HTERT RPE-1 (cell line): ENCODE measurements around the gene ZC3H8.
"Not testable (repeated sequence)": the region's sequence is repeated elsewhere in the genome, so short reads cannot be mapped to it uniquely, and the experiment has no call there.

Source experiments
- in situ Hi-C: fragments of 300-500 bp; cut with MboI; formaldehyde crosslinking; loops from 4 replicates; pipeline ENCODE4 v1.14.3; 2020; ENCODE audit warnings: low sequenced_read_pairs

ZC3H8 gene

DNA sequence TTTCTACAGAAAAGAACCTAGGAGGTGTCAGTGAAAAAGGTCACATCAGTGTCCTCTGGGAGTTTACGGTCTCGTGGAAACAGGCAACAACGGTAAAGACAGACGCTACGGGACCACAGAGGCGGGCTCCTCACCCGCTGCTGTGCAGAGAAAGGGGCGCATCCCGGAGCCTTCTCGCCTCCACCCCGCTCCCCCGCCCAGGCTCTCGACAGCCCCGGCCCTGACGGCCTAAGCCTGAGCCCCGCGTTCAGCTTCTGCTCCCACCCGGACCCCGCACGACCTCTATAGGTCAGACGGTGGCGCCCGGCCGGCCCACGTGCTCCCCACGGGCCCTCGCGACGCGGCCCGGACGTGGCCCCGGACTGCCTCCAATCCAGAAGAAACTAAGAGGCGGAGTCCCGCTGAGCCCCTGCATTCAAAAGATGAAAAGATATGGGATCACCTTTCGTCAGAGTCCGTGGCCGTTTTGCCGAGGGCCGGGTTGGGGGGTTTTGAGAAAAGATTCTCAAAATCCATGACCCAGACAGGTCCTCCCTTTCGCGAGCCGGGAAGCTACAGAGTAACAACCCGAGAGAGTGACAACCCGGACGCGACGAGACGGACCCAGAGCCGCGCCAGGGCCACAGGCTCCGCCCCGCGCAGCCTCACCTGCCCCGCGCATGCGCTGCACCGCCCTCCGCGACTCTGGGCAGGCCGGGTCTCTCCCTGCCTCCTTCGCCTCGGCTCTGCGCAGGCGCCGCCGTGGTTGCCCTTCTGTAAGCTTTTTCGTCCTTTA is at the start of gene ZC3H8:
TSS of gene ZC3H8 (minus strand) at position 577 of the 775 bp plus-strand sequence. CDS start at position 516, 61 bp downstream.
- in situ Hi-C loops = no loop called here

DNA sequence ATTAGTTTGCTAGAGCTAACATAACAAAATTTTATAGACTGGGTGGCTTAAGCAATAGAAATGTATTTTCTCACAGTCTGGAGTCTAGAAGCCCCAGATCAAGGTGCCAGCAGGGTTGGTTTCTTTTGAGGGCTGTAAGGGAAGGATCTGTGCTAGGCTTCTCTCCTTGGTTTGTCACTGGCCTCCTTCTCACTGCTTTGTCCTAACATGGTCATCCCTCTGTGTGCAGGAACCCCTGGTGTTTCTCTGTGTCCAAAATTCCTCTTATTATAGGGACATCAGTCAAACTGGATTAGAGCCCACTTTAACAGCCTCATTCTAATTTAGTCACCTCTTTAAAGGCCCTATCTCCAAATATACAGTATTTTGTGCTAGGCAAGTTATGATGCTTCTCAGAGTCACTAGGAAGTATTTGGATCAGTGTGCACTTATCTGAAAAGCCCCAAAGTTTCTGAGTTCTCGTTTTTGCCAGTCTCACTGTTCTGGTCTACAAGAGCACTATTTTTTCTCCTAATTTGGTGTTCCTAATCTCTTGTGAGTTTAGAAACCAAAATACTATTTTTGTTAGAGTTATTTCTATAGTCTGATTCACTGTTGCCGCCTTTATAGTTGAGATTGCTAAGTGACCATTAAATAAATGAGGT is 49.6 kb upstream of the ZC3H8 start:
- in situ Hi-C loops = no loop called here

DNA sequence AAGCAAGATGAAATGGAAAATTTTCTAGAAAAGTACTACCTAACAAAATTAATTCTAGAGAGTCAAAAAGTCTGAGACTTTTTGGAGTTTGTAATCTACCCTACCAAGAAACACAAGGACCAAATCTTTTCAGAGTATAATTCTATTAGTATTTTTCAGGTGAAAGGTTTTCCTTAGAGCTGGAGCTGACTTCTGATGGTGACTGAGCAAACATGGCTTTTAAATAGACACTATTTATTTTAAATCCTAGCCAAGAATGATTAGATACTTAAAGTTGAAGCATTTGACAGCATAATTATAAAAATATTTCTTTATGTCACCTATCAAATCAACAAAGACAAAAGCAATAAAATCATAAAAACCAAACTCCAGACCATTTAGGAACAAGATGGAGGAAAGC is 47.1 kb upstream of the ZC3H8 start:
- in situ Hi-C loops = no loop called here

DNA sequence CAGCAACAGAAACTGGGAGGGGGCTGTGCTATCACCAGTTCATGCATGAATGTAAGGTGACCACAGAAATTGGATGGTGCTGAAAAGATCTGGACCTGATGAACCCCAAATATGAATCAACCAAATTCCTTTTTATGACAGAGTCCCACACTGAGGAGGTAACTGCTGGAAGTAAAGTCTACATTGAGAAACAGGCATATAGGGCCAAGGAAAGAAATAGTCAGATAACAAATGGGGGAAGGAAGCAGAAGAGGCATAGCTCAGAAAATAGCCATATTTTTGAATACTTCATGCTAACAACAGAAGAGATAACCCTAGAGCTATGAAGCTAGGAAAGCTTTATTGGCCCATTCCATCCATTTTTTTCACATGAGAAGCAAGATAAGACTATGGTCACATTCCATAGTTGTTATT is 46.3 kb upstream of the ZC3H8 start:
- in situ Hi-C loops = no loop called here

DNA sequence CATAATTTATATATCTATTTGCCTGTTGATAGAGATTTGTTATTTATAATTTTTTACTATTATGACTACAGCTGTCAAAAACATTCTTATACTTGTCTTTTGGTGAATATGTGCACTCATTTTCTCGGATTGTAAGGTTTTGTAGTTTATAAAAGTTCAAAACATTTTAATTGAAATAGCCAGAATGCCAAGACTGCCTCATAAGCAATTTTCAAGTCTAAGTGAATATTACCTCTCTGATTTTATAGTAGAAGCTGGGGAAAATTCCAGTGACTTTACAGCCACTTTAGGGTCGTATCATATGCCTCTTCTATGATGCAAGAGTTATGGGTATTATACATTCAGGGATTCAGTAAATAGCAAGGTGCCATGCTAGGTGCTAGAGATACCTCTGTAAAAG is 41.6 kb upstream of the ZC3H8 start:
- in situ Hi-C loops = no loop called here

DNA sequence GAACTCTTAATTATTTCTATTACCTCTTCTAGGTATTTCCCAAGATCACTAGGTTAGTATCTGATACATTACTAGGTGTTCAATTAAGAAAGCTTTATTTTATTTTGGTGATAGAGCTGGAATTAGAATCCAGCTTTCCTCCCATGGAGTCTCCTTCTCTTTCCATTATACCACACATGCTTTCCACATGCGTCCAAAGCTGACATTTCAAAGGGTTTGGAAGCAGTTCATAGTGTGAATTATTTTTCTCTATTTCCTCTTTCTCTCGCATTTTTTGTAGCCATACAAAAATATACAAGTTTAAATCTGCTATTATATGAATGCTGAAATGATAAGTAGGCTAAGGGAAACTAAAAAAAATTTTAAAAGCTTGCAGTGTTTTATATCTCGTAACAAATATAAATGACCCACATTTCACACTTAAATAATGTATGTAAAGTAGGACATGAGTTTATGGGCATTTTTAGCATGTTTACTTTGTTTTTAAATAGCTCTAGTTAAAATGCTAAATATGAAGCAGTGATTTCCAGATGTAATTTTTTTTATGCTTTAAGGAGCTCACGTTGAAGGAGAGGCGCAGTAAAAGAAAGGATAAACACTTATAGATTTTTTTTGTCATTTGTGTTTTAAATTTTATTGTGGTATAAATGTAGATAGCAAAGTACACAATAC is 40.7 kb upstream of the ZC3H8 start:
- in situ Hi-C loops = no loop called here

DNA sequence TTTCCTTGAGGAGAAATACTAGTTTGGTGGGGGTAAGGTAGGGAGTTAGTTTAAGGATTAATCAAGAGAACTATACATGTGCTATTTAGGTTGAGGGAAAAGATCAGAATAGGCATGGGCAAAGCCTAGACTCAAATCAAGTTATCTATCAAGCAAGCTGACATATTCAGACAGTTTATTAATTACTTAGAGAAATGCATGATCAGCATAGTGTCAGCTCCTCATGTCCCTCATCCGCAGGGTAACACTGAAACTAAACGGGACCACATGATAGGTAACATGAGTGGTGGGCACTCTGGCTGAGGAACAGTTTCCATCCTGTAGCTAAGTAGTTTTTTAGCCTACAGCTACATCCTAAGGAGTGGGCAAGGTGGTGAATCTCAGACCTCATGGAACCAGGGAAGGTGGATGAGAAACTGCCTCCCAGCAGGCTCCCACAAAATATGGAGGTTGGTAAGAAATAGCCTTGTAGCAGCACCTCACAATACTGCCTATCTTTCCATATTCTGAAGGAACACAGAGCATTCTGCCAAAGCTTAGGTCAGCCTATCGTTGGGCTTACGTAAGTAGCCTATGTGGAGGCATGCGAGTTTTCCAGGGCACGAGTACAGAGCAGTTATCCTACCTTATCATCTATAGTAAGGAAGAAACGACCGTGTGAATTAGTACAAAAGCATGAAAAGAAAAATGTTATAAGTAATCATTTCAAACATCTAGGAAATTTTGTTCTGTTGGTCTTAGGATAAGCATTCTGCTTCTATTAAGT is 39.0 kb upstream of the ZC3H8 start:
- in situ Hi-C loops = no loop called here

DNA sequence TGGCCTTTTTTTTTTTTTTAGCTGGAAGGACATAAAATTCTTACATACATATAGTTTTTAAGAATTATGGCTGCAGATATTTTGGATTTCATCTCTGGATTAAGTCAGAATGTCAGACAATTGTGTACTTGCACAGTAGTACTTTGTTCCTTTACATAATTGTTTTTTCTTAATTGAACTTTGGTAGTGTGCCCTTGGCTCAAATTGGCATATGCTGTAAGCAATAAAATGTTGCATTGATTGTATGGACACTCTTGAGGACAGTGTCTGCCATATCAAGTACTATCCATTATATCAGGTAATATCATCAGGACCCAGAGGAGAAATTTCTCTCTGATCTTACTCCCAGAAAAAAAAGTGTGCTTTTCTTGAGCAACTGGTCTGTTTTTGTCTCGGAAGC is 35.8 kb upstream of the ZC3H8 start:
- in situ Hi-C loops = no loop called here

DNA sequence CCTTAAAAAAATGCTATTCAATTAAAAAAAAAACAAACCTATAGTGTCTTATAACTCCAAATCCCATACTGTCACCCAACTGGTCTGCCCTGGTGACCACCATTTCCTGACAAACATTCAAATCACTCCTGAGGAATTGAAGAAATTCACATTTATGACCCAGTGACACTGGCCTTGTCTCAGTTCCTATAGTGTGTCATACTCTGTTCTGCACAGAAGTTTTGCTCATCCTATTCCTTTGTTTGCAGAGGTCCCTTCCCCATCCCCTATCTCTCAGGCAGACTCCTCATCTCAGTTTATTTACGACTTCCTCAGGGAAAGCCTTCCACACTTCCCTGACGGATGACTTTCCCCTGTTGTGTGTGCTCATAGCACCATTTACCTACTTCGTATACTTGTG is 35.2 kb upstream of the ZC3H8 start:
- in situ Hi-C loops = no loop called here

DNA sequence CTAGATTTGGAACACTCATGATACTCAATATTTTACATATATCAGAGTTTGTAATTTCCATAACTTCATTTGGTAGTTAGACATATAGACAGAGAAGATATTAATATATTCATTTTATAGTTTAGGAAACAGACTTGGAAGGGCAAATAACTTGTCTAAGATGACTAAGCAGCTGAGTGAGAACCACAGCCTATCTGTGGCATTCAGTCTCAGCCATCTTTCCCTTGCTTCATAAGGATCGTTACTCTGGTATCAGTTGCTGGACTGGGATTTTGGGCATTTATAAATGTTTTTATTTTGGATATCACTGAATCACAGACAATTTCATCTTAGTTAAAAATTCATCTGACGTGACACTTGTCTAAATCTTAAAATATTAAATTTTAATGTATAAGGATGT is 28.7 kb upstream of the ZC3H8 start:
- in situ Hi-C loops = not testable (repeated sequence)

DNA sequence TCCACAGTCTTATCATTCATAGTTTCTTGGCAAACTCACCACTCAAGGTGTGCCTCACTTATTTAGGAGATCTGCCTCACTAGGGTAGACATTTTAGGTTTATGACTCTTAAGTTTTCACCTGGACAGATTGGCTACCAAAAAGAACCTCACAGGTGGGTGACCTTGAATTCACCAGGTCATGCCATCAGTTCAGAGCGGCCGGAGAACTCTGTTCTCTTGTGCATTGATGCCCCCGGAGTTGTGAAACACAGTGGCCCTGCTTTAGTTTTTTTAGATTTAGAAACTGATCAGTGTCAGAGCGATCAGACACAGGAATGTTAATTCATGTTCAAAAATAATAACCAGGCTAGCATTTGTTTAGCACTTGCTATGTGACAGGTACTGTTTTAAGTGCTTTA is 27.2 kb upstream of the ZC3H8 start:
- in situ Hi-C loops = not testable (repeated sequence)

DNA sequence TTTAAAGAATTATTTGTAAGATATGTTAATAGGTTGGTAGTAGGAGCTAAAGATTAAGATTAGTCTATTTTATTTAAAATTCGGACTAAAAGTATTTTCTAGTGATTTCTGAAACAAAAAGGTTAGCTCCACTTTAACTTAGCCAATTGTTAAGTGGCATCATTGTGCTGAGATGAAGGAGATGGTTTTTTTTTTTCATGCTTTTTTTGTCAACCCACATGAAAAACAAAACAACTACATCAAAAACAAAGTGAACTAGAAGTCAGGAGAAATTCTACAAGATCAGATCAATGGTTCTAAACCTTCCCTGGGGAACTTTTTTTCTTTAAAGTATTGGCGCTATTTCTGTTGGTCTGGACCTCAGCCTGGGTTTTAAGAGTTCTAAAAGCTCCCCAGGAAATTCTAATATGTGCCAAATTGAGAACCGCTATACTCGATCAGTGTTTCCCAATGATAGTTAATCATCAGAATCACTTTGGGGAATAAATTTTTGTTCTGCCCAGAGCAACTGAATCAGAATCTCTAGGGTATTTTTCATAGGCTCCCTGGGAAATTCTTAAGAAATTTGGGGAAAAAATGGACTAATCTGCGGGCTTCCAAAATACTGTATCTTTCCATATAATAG is 22.9 kb upstream of the ZC3H8 start:
- in situ Hi-C loops = no loop called here

DNA sequence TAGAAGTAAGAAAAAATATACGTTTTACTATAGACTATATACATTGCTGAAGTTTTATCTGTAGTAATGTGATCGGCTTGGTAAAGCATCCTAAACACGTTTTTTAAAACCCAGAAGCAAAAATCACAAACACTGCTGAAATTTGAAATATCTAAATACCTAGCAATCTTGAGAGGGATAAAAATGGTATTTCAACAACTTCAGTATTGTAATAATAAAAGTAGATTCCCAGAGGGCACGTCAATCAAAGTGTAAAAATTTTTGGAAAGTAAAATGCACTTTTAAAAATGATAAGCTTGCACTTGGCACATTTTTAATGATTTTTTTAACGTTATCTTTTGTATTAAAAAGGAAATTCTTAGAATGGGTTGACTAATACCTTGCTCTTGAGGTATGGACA is 22.1 kb upstream of the ZC3H8 start:
- in situ Hi-C loops = no loop called here

DNA sequence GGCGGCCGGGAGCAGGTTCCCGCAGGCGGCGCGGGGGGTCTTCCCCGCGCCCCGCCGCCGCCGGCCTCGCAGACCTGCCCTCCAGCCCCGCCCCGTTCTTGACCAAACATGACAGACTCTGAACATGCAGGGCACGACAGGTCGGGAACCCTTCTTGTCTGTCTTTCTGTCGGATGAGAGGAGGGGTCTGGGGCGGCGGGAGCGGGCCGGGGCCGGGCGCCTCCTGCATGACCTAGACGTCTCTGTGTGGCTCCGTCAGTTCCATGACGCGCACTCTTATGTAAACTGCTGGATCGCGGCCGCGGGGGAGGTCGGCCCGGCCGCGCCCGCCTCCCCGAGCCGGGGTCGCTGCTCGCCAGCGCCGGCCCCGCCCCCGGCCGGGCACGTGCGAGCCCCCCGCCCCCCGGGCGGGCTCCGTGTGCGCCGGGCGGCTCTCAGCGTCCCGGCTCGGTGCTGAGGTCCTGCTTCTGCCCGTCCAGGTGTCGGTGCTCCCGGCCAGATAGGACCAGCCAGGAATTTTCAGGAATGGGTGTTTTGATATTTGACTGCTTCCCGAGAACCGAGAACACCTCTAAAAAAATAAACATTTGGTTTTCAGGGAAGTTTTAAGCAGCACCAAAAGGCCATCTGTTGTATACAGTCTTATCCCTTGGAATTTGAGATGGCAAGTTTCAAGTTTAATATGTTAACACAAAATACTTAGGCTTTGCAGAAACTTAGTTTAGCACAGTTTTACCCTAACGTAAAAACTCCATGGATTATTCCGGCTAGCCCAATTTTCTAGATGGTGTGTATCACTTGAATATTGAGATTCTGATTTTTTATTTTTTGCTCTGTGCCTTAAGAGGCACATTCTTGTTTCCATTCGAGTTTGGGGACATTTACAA is 21.3 kb upstream of the ZC3H8 start:
- in situ Hi-C loops = no loop called here

DNA sequence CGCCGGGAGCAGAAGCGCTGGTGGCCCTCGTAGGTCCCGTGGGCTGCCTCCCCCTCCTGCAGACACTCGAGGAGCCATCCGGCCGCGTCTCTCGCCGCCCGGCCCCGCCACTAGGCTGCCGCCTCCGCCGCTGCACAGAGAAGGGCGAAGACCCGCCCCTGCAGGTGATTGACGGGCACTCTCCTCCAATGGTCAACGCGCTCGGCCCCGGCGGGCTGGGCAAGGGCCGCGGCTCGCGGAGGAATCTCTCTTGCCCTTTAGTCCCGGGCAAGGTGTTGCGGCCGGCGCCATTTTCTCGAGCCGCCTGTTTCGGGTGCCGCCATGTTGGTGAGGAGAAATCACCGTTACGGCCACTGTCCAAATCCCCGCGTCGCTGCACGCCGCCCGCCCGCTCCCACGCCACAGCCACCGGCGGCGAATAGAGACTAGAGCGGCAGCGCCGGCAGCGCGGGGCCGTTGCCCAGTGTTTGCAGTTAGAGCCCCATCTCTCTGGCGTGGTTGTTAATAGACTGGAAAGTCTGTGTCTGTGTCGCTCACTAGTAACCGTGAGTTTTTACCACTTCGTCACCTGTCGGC is 20.6 kb upstream of the ZC3H8 start, which contains the start of gene ZC3H6:
TSS of gene ZC3H6 (plus strand) at position 287 of the 576 bp plus-strand sequence. CDS start 398 bp downstream, outside the sequence.
- in situ Hi-C loops = no loop called here

DNA sequence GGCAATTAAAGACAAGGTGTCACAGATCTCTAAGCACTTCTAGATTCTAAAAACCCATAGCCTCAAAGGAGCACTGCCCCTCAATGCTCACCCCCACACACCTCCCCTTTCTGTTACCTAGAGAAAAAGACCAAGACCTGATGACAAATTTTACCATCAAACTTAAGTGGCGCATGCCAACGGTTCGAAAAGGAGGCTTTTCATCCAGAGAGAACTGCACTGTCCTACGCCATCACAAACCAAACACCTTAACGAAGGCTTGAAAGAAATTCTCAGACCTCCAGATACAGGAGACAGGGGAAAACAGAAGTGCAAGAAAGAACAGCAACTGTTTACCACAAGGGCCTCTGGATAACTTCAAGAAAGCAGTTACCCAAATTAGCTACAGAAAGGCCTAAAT is 18.5 kb upstream of the ZC3H8 start:
- in situ Hi-C loops = no loop called here

DNA sequence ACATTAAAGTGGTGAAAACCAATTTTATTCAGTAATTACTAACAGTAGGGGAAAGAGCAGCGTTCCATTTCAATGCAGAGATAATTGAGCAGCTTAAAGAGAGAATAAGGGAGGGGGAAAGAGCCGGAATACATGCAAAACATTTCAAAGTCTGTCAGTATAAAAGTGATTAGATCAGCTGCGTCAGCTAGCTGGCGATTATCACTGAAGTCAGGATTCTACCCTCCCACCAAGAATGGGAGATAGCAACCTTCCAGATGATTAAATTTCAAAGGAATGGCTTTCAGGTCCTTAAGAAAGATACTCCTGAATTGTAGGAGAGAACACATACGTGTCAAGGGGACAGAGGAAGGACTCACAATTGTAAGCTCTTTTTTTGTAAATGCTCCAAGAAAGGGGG is 17.8 kb upstream of the ZC3H8 start:
- in situ Hi-C loops = no loop called here

DNA sequence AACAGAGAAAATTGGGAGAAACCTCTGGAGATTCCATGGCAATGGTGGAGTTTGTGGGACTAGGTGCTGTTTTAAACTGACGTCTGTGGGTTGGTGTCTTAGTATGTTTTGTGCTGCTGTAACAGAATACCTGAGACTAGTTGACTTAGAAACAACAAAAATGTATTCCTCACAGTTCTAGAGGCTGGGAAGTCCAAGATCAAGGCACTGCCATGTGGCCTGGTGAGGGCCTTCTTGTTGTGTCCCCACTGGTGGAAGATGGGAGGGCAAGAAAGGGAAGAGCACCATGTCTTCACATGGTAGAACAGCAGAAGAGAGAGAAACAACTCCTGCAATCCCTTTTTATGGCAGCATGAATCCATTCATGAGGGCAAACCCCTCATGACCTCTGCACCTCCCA is 13.7 kb upstream of the ZC3H8 start:
- in situ Hi-C loops = no loop called here

DNA sequence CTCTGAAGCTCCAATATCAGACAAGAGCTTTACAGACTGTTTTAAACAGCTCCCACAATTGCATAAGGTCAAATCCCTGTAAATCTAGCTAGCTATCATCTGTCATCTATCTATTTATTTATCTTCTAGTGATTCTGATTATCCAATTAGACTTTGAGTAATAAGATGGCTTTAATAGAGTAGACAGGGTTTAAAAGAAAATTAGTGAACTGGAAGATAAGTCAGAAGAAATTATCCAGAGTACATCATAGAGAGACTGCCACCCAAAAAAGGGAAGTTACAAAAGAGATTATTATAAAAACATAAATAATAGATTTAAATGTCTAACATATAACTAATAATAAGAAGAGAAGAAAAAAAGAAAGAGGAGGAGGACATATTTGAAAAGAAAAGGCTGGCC is 8.0 kb upstream of the ZC3H8 start:
- in situ Hi-C loops = no loop called here

DNA sequence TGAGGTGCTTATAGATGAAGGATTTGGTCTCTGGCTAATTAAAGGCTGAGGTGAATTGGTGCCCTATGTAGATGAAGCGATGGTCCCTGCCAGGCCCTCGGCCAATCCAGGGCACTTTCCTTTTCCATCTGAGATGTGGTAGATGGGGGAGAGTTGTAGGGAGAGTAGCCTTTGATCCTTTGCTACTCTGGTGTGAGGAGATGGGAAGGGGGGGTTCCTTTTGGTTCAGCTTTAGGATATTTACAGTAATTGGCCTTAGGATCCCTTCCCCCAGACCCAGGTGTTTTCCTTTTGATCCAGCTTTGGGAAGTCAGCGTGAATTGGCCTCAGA is 5.4 kb upstream of the ZC3H8 start:
- in situ Hi-C loops = no loop called here
